HuH-7 (cell line): ENCODE data around the gene MKRN2.
"Not testable (repeated sequence)": the region's sequence is repeated elsewhere in the genome, so short reads cannot be mapped to it uniquely, and the experiment has no call there.

Experiments used
- DNase-seq: peaks from one replicate; pipeline ENCODE4 v3.0.0; 2011; ENCODE audit warnings: low spot score

The MKRN2 gene

DNA sequence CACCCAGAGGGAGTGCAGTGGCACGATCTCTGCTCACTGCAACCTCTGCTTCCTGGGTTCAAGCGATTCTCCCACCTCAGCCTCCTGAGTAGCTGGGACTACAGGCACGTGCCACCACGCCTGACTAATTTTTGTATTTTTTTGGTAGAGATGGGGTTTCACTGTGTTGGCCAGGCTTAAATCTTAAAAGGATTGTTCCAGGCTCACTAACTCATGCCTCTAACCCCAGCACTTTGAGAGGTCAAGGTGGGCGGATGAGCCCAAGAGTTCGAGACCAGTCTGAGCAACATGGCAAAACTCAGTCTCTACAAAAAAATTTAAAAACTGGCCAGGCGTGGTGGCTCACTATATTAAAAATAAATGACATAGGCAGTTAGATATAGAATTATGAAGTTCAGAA is 74.0 kb downstream of the MKRN2 start:
- not testable (repeated sequence) for DNase-seq

DNA sequence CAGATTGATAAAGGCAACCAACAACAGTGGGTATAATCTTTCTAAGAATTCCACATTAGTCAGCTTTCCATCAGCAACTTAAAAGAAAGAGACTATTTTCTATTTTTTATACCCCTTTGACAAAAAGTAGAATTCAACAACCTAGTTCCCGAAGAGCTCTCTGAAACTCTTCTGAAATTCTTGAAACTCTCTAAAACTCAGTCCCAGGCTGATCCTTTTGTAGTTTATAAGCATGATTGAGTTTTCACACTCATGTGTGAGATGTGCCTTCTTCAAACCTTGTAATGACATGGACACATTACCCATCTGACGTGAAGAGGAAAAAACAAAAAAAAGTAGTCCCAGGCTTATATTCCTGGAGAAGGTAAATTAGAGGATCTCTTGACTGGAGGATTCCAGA is 75.6 kb downstream of the MKRN2 start:
- DNase-seq, result no peak

DNA sequence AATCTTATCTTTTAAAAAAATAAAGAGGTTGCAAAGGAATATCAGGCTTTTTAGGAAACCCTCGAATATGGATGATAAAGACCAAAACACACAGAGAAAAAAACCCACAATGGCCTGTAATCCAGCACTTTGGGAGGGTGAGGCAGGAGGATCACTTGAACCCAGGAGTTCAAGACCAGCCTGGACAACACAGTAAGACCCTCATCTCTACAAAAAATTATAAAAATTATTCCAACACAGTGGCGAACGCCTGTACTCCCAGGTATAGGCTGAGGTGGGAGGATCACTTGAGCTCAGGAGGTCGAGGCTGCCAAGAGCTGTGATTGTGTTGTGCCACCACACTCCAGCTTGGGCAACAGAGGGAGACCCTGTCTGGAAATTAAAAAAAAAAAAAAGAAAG is 76.2 kb downstream of the MKRN2 start:
- no peak for DNase-seq
